Breast epithelium (tissue), 4 donors: Measurements from ENCODE around the gene PLEKHB2. TPM values are rescaled to one million over a fixed set of nuclear protein-coding genes. Genes with fewer than 3 reads are reported as not detected.

Experiments used
- DNase-seq, 2 donors: peaks; one replicate each; pipeline ENCODE4 v3.0.0-alpha.2; 2019; ENCODE audit warnings: low spot score in 2 of 2
- H3K27ac ChIP-seq, 2 donors: fragments of 200-600 bp; sonication (generic) in 1 of 2; one replicate each; pipeline ENCODE4 v1.5.1; 2016 to 2019; ENCODE audit warnings: mild to moderate bottlenecking in 1 of 2
- H3K27me3 ChIP-seq, 2 donors: fragments of 200-600 bp; sonication (generic) in 1 of 2; one replicate each; pipeline versions ENCODE4 v1.5.1 to v1.6.0; 2017 to 2019; ENCODE audit warnings: control low read depth in 1 of 2, mild to moderate bottlenecking in 1 of 2
- H3K36me3 ChIP-seq: fragments of 200-600 bp; one replicate; pipeline ENCODE4 v1.5.1; 2019
- H3K4me1 ChIP-seq, 2 donors: fragments of 200-600 bp; sonication (generic); one replicate each; pipeline ENCODE4 v1.5.1; 2016 to 2019; ENCODE audit warnings: control low read depth in 1 of 2
- H3K4me3 ChIP-seq, 3 donors: fragments of 200-600 bp; sonication (generic); 1 replicate in 2 of 3; 2 replicates in 1 of 3; pipeline ENCODE4 v1.5.1; 2016 to 2019; ENCODE audit warnings: mild to moderate bottlenecking in 3 of 3, moderate library complexity in 2 of 3
- H3K9me3 ChIP-seq, 2 donors: fragments of 200-600 bp; sonication (generic) in 1 of 2; one replicate each; pipeline ENCODE4 v1.5.1; 2016 to 2019; ENCODE audit warnings: control low read depth in 1 of 2
- CTCF ChIP-seq, 3 donors: fragments of 450-650 bp; IDR thresholded peaks; one replicate each; pipeline ENCODE4 v1.5.1; 2016 to 2017; ENCODE audit warnings: antibody characterized with exemption in 3 of 3, mild to moderate bottlenecking in 3 of 3, moderate library complexity in 3 of 3
- POLR2A ChIP-seq: fragments of 450-650 bp; IDR thresholded peaks from one replicate; pipeline ENCODE4 v1.6.1; 2016; ENCODE audit warnings: antibody characterized with exemption, mild to moderate bottlenecking, moderate library complexity
- POLR2AphosphoS5 ChIP-seq, 3 donors: sonication (generic); formaldehyde crosslinking; IDR thresholded peaks; one replicate each; pipeline ENCODE4 v1.6.1; 2017; ENCODE audit warnings: antibody characterized with exemption in 3 of 3
- intact Hi-C: fragments of 100-400 bp; cut with DNase I; formaldehyde crosslinking; loops from one replicate; pipeline ENCODE4 v1.15.1; 2023; ENCODE audit warnings: low total_unique reads
- total RNA-seq, 3 donors: library from RNA; depleted of rRNA; stranded (reverse); fragments of >200 nt; gene quantifications; one replicate each; pipeline ENCODE4 v1.1.0, GENCODE V29; 2016

Gene PLEKHB2
- total RNA-seq, 3 donors from 2014 or later = 47.4 to 75.4 (median 73.6) TPM

DNA sequence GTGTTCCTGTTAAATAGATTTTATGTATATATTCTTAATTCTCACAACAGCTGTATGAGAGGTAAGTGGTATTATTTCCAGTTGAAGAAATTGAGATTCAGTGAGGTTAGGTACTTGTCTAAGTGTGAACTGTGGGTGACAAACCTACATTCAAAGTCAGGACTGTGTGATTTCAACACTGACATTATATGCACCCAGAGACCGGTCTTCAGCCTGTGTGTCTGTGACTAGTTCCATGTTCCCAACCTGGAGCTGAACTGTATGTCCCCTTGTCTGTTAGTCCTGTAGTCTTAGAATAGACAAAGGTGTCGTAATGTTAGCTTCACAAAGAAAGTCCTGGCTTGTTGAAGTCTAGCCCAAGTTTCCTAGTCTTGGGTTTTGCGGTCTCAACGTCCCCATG, 17.4 kb downstream of the PLEKHB2 start:
- intact Hi-C loops = no loop called here
- no peaks in the 10 kb centered on the region for H3K4me1 ChIP-seq
- no peaks in the 10 kb centered on the region for H3K9me3 ChIP-seq
- DNase-seq = no peak
- no peak overlapping the region for H3K27ac ChIP-seq
- H3K36me3 ChIP-seq = no peaks in the 10 kb centered on the region
- no peak overlapping the region for H3K4me3 ChIP-seq
- TF ChIP-seq POLR2A (no peak), CTCF (IDR thresholded peaks at IDR 0.05) (no peak), POLR2AphosphoS5 (IDR thresholded peaks at IDR 0.05) (no peak)
- no peaks in the 10 kb centered on the region for H3K27me3 ChIP-seq

DNA sequence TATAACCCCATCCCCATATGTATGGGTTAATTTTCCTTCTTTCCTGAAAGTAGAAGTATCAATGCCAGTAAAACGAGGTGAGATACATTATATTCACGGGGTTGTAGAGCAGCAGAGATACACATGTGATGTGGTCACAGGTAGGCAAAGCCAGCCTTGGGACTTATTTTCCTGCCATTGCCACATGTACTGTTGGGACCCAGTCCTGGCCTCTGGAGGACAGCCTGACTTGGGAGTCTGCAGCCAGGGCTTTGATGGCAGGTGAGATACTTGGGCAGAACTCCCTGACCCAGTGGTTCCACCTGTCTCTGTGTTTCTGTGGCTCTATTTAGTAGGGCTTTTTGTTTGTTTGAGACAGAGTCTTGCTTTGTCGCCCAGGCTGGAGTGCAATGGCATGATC, 18.1 kb downstream of the PLEKHB2 start:
- Histone ChIP-seq H3K9me3 (no peaks in the 10 kb centered on the region), H3K4me3 (no peak overlapping the region), H3K4me1 (no peaks in the 10 kb centered on the region), H3K36me3 (no peaks in the 10 kb centered on the region), H3K27ac (no peak overlapping the region), H3K27me3 (no peaks in the 10 kb centered on the region)
- intact Hi-C loops = no loop called here
- no peak for TF ChIP-seq POLR2AphosphoS5 (IDR thresholded peaks at IDR 0.05)
- DNase-seq = no peak

GRCh38 chr2:131125195-131125757, 20.1 kb downstream of the PLEKHB2 start:
- no peaks in the 10 kb centered on the region for H3K36me3 ChIP-seq

DNA sequence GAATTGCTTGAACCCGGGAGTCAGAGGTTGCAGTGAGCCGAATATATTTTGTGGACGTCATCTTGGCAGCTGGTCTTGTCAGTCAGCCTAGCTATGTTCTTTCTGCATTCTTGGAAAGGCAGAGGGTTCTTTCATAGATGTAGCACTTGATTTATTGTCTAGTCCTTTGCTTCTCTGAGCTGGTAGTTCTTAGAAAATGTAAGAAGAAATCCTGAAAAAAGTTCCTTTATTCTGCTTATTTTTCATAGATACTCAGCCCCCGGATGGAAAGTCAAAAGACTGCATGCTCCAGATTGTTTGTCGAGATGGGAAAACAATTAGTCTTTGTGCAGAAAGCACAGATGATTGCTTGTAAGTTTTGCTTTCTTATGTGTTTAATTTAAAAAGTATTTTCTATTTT, 21.3 kb downstream of the PLEKHB2 start:
- Histone ChIP-seq H3K4me3 (no peak overlapping the region), H3K27me3 (no peaks in the 10 kb centered on the region), H3K27ac (no peak overlapping the region), H3K9me3 (no peaks in the 10 kb centered on the region), H3K36me3 (no peaks in the 10 kb centered on the region), H3K4me1 (no peaks in the 10 kb centered on the region)
- DNase-seq = no peak
- intact Hi-C loops = no loop called here
- TF ChIP-seq CTCF (IDR thresholded peaks at IDR 0.05) (no peak), POLR2A (no peak), POLR2AphosphoS5 (IDR thresholded peaks at IDR 0.05) (no peak)

More at GRCh38 chr2:131125195-131125757, 20.1 kb downstream of the PLEKHB2 start:
- no peak for DNase-seq
- Histone ChIP-seq H3K27ac (no peak overlapping the region), H3K4me3 (no peak overlapping the region), H3K4me1 (no peaks in the 10 kb centered on the region), H3K9me3 (no peaks in the 10 kb centered on the region), H3K27me3 (no peaks in the 10 kb centered on the region)
- intact Hi-C loops = no loop called here
- TF ChIP-seq CTCF (IDR thresholded peaks at IDR 0.05) (no peak), POLR2AphosphoS5 (IDR thresholded peaks at IDR 0.05) (no peak), POLR2A (no peak)

GRCh38 chr2:131127076-131127475, 21.9 kb downstream of the PLEKHB2 start:
- no peaks in the 10 kb centered on the region for H3K27me3 ChIP-seq
- H3K36me3 ChIP-seq = no peaks in the 10 kb centered on the region
- TF ChIP-seq POLR2AphosphoS5 (IDR thresholded peaks at IDR 0.05) (no peak), POLR2A (no peak), CTCF (IDR thresholded peaks at IDR 0.05) (no peak)
- no peaks in the 10 kb centered on the region for H3K4me1 ChIP-seq
- intact Hi-C loops = no loop called here
- H3K4me3 ChIP-seq = no peak overlapping the region
- no peak for DNase-seq
- no peak overlapping the region for H3K27ac ChIP-seq
- no peaks in the 10 kb centered on the region for H3K9me3 ChIP-seq

- TF ChIP-seq POLR2A (no peak), CTCF (IDR thresholded peaks at IDR 0.05) (no peak), POLR2AphosphoS5 (IDR thresholded peaks at IDR 0.05) (no peak)
- no peaks in the 10 kb centered on the region for H3K27me3 ChIP-seq
- H3K9me3 ChIP-seq = no peaks in the 10 kb centered on the region
- DNase-seq = no peak
- intact Hi-C loops = no loop called here
- H3K4me3 ChIP-seq = no peak overlapping the region
- H3K27ac ChIP-seq = no peak overlapping the region
- H3K36me3 ChIP-seq = no peaks in the 10 kb centered on the region
- H3K4me1 ChIP-seq = no peaks in the 10 kb centered on the region
These were observed 22.8 kb downstream of the PLEKHB2 start for GRCh38 chr2:131127981-131128380.
